Hindlimb muscle (tissue), 1 donor: ENCODE data around the gene BACE1. TPM values are rescaled to one million over a fixed set of nuclear protein-coding genes. Genes with fewer than 3 reads are reported as not detected.
"Not testable (repeated sequence)": the region's sequence is repeated elsewhere in the genome, so short reads cannot be mapped to it uniquely, and the experiment has no call there.

ENCODE experiments used
- DNase-seq: peaks from one replicate; pipeline ENCODE4 v3.0.0-alpha.2; 2013
- polyA plus RNA-seq: library from polyadenylated mRNA; unstranded; fragments of 120-200 nt; gene quantifications from one replicate; pipeline ENCODE4 v1.2.1, GENCODE V29; 2013; ENCODE audit not compliant: insufficient read length

BACE1 gene
- polyA plus RNA-seq, 1 donor: 34.0 TPM

GRCh38 chr11:117273550-117274289, 42.3 kb downstream of the BACE1 start:
- DNase-seq: no peak

- not testable (repeated sequence) for DNase-seq
Measured at GRCh38 chr11:117272175-117272574, 43.9 kb downstream of the BACE1 start.

- no peak for DNase-seq
Measured at GRCh38 chr11:117271208-117271607, 44.8 kb downstream of the BACE1 start.

GRCh38 chr11:117269856-117270255, 46.2 kb downstream of the BACE1 start:
- DNase-seq: no peak

GRCh38 chr11:117265745-117266144, 50.3 kb downstream of the BACE1 start:
- DNase-seq: no peak

- not testable (repeated sequence) for DNase-seq
Measured at GRCh38 chr11:117264624-117265323, 51.3 kb downstream of the BACE1 start.

- DNase-seq: no peak
Measured at GRCh38 chr11:117259417-117259816, 56.6 kb downstream of the BACE1 start.

- no peak for DNase-seq
Measured at GRCh38 chr11:117258576-117258975, 57.5 kb downstream of the BACE1 start.

- DNase-seq: no peak
Measured at GRCh38 chr11:117256573-117256972, 59.5 kb downstream of the BACE1 start.

- DNase-seq: no peak
Measured at GRCh38 chr11:117255966-117256365, 60.1 kb downstream of the BACE1 start.

- no peak for DNase-seq
Measured at GRCh38 chr11:117251506-117251905, 64.5 kb downstream of the BACE1 start.

GRCh38 chr11:117249571-117249970, 66.5 kb downstream of the BACE1 start:
- DNase-seq: no peak

- DNase-seq: no peak
Measured at GRCh38 chr11:117248341-117248740, 67.7 kb downstream of the BACE1 start.

- no peak for DNase-seq
Measured at GRCh38 chr11:117239295-117239694, 76.8 kb downstream of the BACE1 start.

- no peak for DNase-seq
Measured at GRCh38 chr11:117238221-117238620, 77.8 kb downstream of the BACE1 start.

Other genes with a start within 250 kb of the BACE1 start
- gene SIK3, start 217.8 kb downstream of the BACE1 start, polyA plus RNA-seq: 47.2 TPM
- 49.2 TPM for gene PAFAH1B2, start 172.0 kb downstream of the BACE1 start, polyA plus RNA-seq
- 43.3 TPM for gene SIDT2, start 137.5 kb downstream of the BACE1 start, polyA plus RNA-seq
- 95.5 TPM for gene TAGLN, start 116.9 kb downstream of the BACE1 start, polyA plus RNA-seq
- 28.8 TPM for gene PCSK7, start 84.2 kb downstream of the BACE1 start, polyA plus RNA-seq
- 20.9 TPM for gene RNF214, start 83.6 kb downstream of the BACE1 start, polyA plus RNA-seq
- gene BACE1-AS, start 24.9 kb downstream of the BACE1 start, polyA plus RNA-seq: 13.8 TPM
- gene CEP164, start 11.6 kb upstream of the BACE1 start, polyA plus RNA-seq: 13.2 TPM